ENCODE results near the gene SLC25A19. TPM values are rescaled to one million over a fixed set of nuclear protein-coding genes. Genes with fewer than 3 reads are reported as not detected.

SLC25A19 gene
- total and polyA plus RNA-seq, 2 of the 8 experiments (the other 6 are each of a cell fraction or from before 2014, with no cell fraction given), result 28.6 to 32.6 TPM

GRCh38 chr17:75241996-75242460, 47.2 kb downstream of the SLC25A19 start (continued):
- no peak for TF ChIP-seq PHF8 (conservative IDR thresholded peaks at IDR 0.05; ENCODE audit: low read depth, low read length)
- TF ChIP-seq EP300 (IDR thresholded peaks at IDR 0.05; ENCODE audit: borderline replicate concordance in 1 of 2, low read depth in 2 of 2, low read length in 2 of 2), result no peak
